HepG2 (cell line): Measurements from ENCODE around the gene ZSWIM7. TPM values are rescaled to one million over a fixed set of nuclear protein-coding genes. Genes with fewer than 3 reads are reported as not detected.

Experiments
- ATAC-seq: fragments of 200-7000 bp; cut with Tn5 transposase; 3 replicates; pipeline ENCODE4 v1.9.1; 2020; ENCODE audit warnings: mild to moderate bottlenecking, moderate library complexity
- BruUV-seq: library from RNA; stranded (reverse); fragments of 400-500 nt; replicated peaks from 2 replicates; lab custom pipeline; 2021; lab: Mats Ljungman, UMichigan
- CTCF ChIA-PET: fragments of 300-600 bp; formaldehyde crosslinking; extraction: SDS; loops from one replicate; lab custom pipeline; 2021; ENCODE audit warnings: low total read pairs, inconsistent platforms, low intra/inter-chr PET ratio; lab: Yijun Ruan, JAX
- POLR2A ChIA-PET: fragments of 350-600 bp; sonication (Branson Sonifier 250); formaldehyde crosslinking; loops from one replicate; lab custom pipeline; 2020; ENCODE audit warnings: antibody characterized with exemption, inconsistent platforms; lab: Yijun Ruan, JAX
- DNase-seq: peaks from one replicate; pipeline ENCODE4 v3.0.0-alpha.2; 2015; ENCODE audit warnings: low spot score
- FAIRE-seq: peaks from 3 replicates; lab custom pipeline; 2011; peaks lifted over from hg19 to GRCh38; lab: Jason Lieb, UNC
- H2AFZ ChIP-seq: one replicate; pipeline ENCODE4 v1.6.1; 2011; ENCODE audit warnings: low read length, inconsistent platforms
- H3K27ac ChIP-seq: fragments of 300-600 bp; 3 replicates; pipeline ENCODE4 v1.8.0; 2011; ENCODE audit warnings: mixed run types, mild to moderate bottlenecking, mixed read lengths, low read length, inconsistent platforms; ENCODE audit not compliant: insufficient read depth; ENCODE audit errors: extremely low read length
- H3K27me3 ChIP-seq, 2 experiments: fragments of 200-600 bp in 1 of 2; 2 replicates in 1 of 2; 3 replicates in 1 of 2; pipeline versions ENCODE4 v1.6.0 to v1.8.0; 2011; ENCODE audit warnings: low read length in 2 of 2, mild to moderate bottlenecking in 2 of 2, moderate library complexity in 2 of 2, inconsistent platforms in 1 of 2; ENCODE audit not compliant: insufficient read depth in 2 of 2, control insufficient read depth in 1 of 2
- H3K36me3 ChIP-seq, 2 experiments: fragments of 200-600 bp in 1 of 2; replicated peaks in 1 of 2; 2 replicates in 1 of 2; 3 replicates in 1 of 2; pipeline versions ENCODE4 v1.5.1 to v1.8.0; 2011; ENCODE audit warnings: low read length in 2 of 2, inconsistent platforms in 1 of 2; ENCODE audit not compliant: insufficient read depth in 2 of 2, control insufficient read depth in 1 of 2
- H3K4me1 ChIP-seq: 2 replicates; pipeline ENCODE4 v1.5.1; 2012; ENCODE audit warnings: low read length, inconsistent platforms; ENCODE audit not compliant: insufficient read depth
- H3K4me2 ChIP-seq: 2 replicates; pipeline ENCODE4 v1.6.0; 2011; ENCODE audit warnings: low read depth, low read length, inconsistent platforms
- H3K4me3 ChIP-seq, 3 experiments: fragments of 200-600 bp in 1 of 3; sonication (generic), shearing (Covaris generic) in 1 of 3; replicated peaks in 1 of 3; 2 replicates each; pipeline ENCODE4 v1.5.1; 2011 to 2016; ENCODE audit warnings: low read length in 3 of 3, inconsistent platforms in 2 of 3, low read depth in 2 of 3, mild to moderate bottlenecking in 2 of 3, control low read depth in 1 of 3, mixed read lengths in 1 of 3; ENCODE audit not compliant: insufficient read depth in 1 of 3
- H3K79me2 ChIP-seq: one replicate; pipeline ENCODE4 v1.6.1; 2011; ENCODE audit warnings: low read length, inconsistent platforms; ENCODE audit not compliant: insufficient read depth
- H3K9ac ChIP-seq: 2 replicates; pipeline ENCODE4 v1.6.0; 2011; ENCODE audit warnings: mild to moderate bottlenecking, low read depth, low read length, inconsistent platforms; ENCODE audit not compliant: insufficient read depth
- H3K9me3 ChIP-seq: 2 replicates; pipeline ENCODE4 v1.5.1; 2012; ENCODE audit warnings: mild to moderate bottlenecking, low read length
- H4K20me1 ChIP-seq: 2 replicates; pipeline ENCODE4 v1.6.0; 2011; ENCODE audit warnings: inconsistent platforms, mild to moderate bottlenecking, low read length, moderate library complexity; ENCODE audit not compliant: insufficient read depth
- AGO2 ChIP-seq: fragments of 200-400 bp; formaldehyde crosslinking; optimal IDR thresholded peaks from 2 replicates; pipeline ENCODE3; 2017; ENCODE audit warnings: mild to moderate bottlenecking, low read depth, low read length, moderate library complexity
- GABPB1 ChIP-seq: IDR thresholded peaks from 2 replicates; pipeline ENCODE4 v1.6.1; 2016; ENCODE audit warnings: mild to moderate bottlenecking, missing genetic modification reagents, moderate library complexity, missing compliant biosample characterization
- HMGXB3 ChIP-seq: sonication (generic); formaldehyde crosslinking; IDR thresholded peaks from 2 replicates; pipeline ENCODE4 v1.4.0; 2020; ENCODE audit warnings: missing genetic modification reagents, borderline replicate concordance
- MBNL3 ChIP-seq: fragments of 250-450 bp; sonication (Bioruptor Pico); conservative IDR thresholded peaks from 2 replicates; pipeline ENCODE4 v1.8.0; 2022; ENCODE audit warnings: mild to moderate bottlenecking, inconsistent platforms
- NR2F2 ChIP-seq: IDR thresholded peaks from 2 replicates; pipeline ENCODE4 v1.6.1; 2012; ENCODE audit warnings: low read depth, inconsistent platforms, borderline replicate concordance
- ZBTB44 ChIP-seq: sonication (generic); formaldehyde crosslinking; IDR thresholded peaks from 2 replicates; pipeline ENCODE4 v1.4.0; 2020; ENCODE audit warnings: missing genetic modification reagents
- ZNF10 ChIP-seq: sonication (generic); formaldehyde crosslinking; IDR thresholded peaks from 2 replicates; pipeline ENCODE4 v1.4.0; 2020; ENCODE audit warnings: mild to moderate bottlenecking, low read depth, missing genetic modification reagents, borderline replicate concordance
- ZNF501 ChIP-seq: sonication (generic); formaldehyde crosslinking; IDR thresholded peaks from 2 replicates; pipeline ENCODE4 v1.5.1; 2020; ENCODE audit warnings: mild to moderate bottlenecking, moderate library complexity, missing genetic modification reagents
- ZNF589 ChIP-seq: sonication (generic); formaldehyde crosslinking; conservative IDR thresholded peaks from 2 replicates; pipeline ENCODE4 v1.8.0; 2022; ENCODE audit warnings: mild to moderate bottlenecking, moderate library complexity, missing genetic modification reagents
- ZNF597 ChIP-seq: sonication (generic); formaldehyde crosslinking; IDR thresholded peaks from 2 replicates; pipeline ENCODE4 v1.5.0; 2020; ENCODE audit warnings: missing genetic modification reagents
- ZNF770 ChIP-seq: sonication (generic); formaldehyde crosslinking; IDR thresholded peaks from 2 replicates; pipeline ENCODE4 v1.5.0; 2020; ENCODE audit warnings: mild to moderate bottlenecking, missing genetic modification reagents
- ZNF790 ChIP-seq: sonication (generic); formaldehyde crosslinking; IDR thresholded peaks from 2 replicates; pipeline ENCODE4 v1.8.0; 2022; ENCODE audit warnings: missing genetic modification reagents, mild to moderate bottlenecking, borderline replicate concordance
- WGBS: methylation state at CpG from one replicate; pipeline ENCODE4 v1.1.6; 2017; ENCODE audit warnings: low lambda C conversion rate; 5-methylcytosine and 5-hydroxymethylcytosine counted together
- in situ Hi-C: cut with HindIII; loops from 2 replicates; pipeline ENCODE4 v1.10.0; 2017; ENCODE audit warnings: low pct_unique_long_range_greater_than_20kb; ENCODE audit not compliant: extremely low pct_ligation_motif_present
- intact Hi-C: fragments of 100-400 bp; cut with micrococcal nuclease; formaldehyde crosslinking; loops from one replicate; pipeline ENCODE4 v1.10.0; 2022; ENCODE audit not compliant: unreplicated experiment
- polyA plus RNA-seq, 8 experiments: library from polyadenylated mRNA; depleted of rRNA in 3 of 8; stranded (reverse) in 7 of 8; unstranded in 1 of 8; fragments of >200 nt; fragmentation: Illumina TruSeq in 4 of 8; extraction: Trizol in 4 of 8; gene quantifications; 2 replicates each; pipeline versions ENCODE4 v1.2.1 to v1.2.3, GENCODE V29; 2011 to 2016; ENCODE audit warnings: low read depth in 4 of 8, missing spikeins in 1 of 8, mixed read lengths in 1 of 8; ENCODE audit not compliant: insufficient read depth in 1 of 8
- total RNA-seq, 5 experiments: library from RNA; depleted of rRNA; stranded (reverse); fragments of >200 nt; fragmentation: Illumina TruSeq; extraction: Trizol; gene quantifications; 2 replicates each; pipeline ENCODE4 v1.2.3, GENCODE V29; 2016; ENCODE audit warnings: low read depth in 1 of 5

ZSWIM7 gene
- total and polyA plus RNA-seq, 2 of the 13 experiments (the other 11 are each of a cell fraction or from before 2014, with no cell fraction given) = 13.1 to 28.1 TPM

- TF ChIP-seq MBNL3 (CRISPR knock-in tag) (no peak), ZNF10 (no peak), ZNF770 (no peak), ZNF597 (CRISPR knock-in tag) (no peak), ZBTB44 (no peak), NR2F2 (no peak), GABPB1 (CRISPR knock-in tag) (no peak)
- TF ChIP-seq, all 625 proteins: peak for 2
Observed at GRCh38 chr17:16025202-16025601, 25.7 kb upstream of the ZSWIM7 start (continued).

GRCh38 chr17:16023881-16024280, 24.4 kb upstream of the ZSWIM7 start:
- no peak for ATAC-seq
- BruUV-seq = no TSS peak
- peaks cover 6% of the 10 kb centered on the region for H3K79me2 ChIP-seq
- peaks cover 16 to 75% of the 10 kb centered on the region in 2 experiments for H3K36me3 ChIP-seq
- ChIA-PET POLR2A (no interaction called here), CTCF (no interaction called here)
- H4K20me1 ChIP-seq = no peaks in the 10 kb centered on the region
- no peak for FAIRE-seq
- H2AFZ ChIP-seq = no peak overlapping the region
- no peaks in the 10 kb centered on the region for H3K9me3 ChIP-seq
- H3K27ac ChIP-seq = no peak overlapping the region
- H3K4me3 ChIP-seq = no peak overlapping the region
- H3K4me1 ChIP-seq = peaks cover 7% of the 10 kb centered on the region; the same call in 1 of the 2 replicates
- no peak for TF ChIP-seq ZNF501 (CRISPR knock-in tag)
- no peak for TF ChIP-seq ZNF790 (CRISPR knock-in tag)
- no peak for TF ChIP-seq ZNF589 (CRISPR knock-in tag)
- TF ChIP-seq HMGXB3 (CRISPR knock-in tag) = no peak
- peak; percentile 47 for TF ChIP-seq AGO2
- intact Hi-C loops (no loop called here), in situ Hi-C loops (no loop called here)
- no peak overlapping the region for H3K9ac ChIP-seq
- WGBS = 92% methylated on average over 4 of the region's 4 CpGs
- DNase-seq = no peak
- no peak overlapping the region for H3K4me2 ChIP-seq
- no peaks in the 10 kb centered on the region for H3K27me3 ChIP-seq
